ENCODE results near the gene KIR3DL1.
A peak's percentile ranks its signal among the peaks of the same experiment; 100 is the strongest.
"Not testable (repeated sequence)": the region's sequence is repeated elsewhere in the genome, so short reads cannot be mapped to it uniquely, and the experiment has no call there.

The KIR3DL1 gene

GRCh38 chr19:54816251-54816650 is at the start of gene KIR3DL1:
KIR3DL1 (plus strand) TSS chr19:54816468.
- DNase-seq: not testable (repeated sequence)

GRCh38 chr19:54769646-54770045 is 46.6 kb upstream of the KIR3DL1 start, which contains the start of gene KIR2DL1:
KIR2DL1 (plus strand) TSS chr19:54769793; CDS start chr19:54769851, 58 bp downstream.
- not testable (repeated sequence) for DNase-seq

- DNase-seq: not testable (repeated sequence)
These were observed 45.8 kb upstream of the KIR3DL1 start for GRCh38 chr19:54770511-54770910.

GRCh38 chr19:54771018-54771960 is 45.0 kb upstream of the KIR3DL1 start:
- DNase-seq: not testable (repeated sequence)

- not testable (repeated sequence) for DNase-seq
These were observed 43.6 kb upstream of the KIR3DL1 start for GRCh38 chr19:54772666-54773065.

GRCh38 chr19:54775095-54775815 is 41.0 kb upstream of the KIR3DL1 start:
- not testable (repeated sequence) for DNase-seq

GRCh38 chr19:54775830-54776229 is 40.4 kb upstream of the KIR3DL1 start:
- not testable (repeated sequence) for DNase-seq

- DNase-seq: not testable (repeated sequence)
These were observed 38.4 kb upstream of the KIR3DL1 start for GRCh38 chr19:54777851-54778250.

GRCh38 chr19:54778896-54779295 is 37.4 kb upstream of the KIR3DL1 start:
- DNase-seq: not testable (repeated sequence)

GRCh38 chr19:54782916-54783315 is 33.4 kb upstream of the KIR3DL1 start:
- DNase-seq: not testable (repeated sequence)

- DNase-seq: not testable (repeated sequence)
These were observed 30.1 kb upstream of the KIR3DL1 start for GRCh38 chr19:54786091-54786723.

GRCh38 chr19:54788154-54788553 is 28.1 kb upstream of the KIR3DL1 start:
- DNase-seq: not testable (repeated sequence)

GRCh38 chr19:54790711-54791110 is 25.6 kb upstream of the KIR3DL1 start:
- DNase-seq: no peak

- no peak for DNase-seq
These were observed 24.8 kb upstream of the KIR3DL1 start for GRCh38 chr19:54791476-54791875.

- peak; percentile 5 for DNase-seq
These were observed 23.5 kb upstream of the KIR3DL1 start for GRCh38 chr19:54792814-54793213.

GRCh38 chr19:54795758-54796157 is 20.5 kb upstream of the KIR3DL1 start:
- no peak for DNase-seq

GRCh38 chr19:54803410-54803809 is 12.9 kb upstream of the KIR3DL1 start, which contains the start of gene KIR2DL4:
KIR2DL4 (plus strand) TSS chr19:54803610; CDS start chr19:54803652, 42 bp downstream.
- DNase-seq: peak; percentile 8

GRCh38 chr19:54804101-54804500 is 12.2 kb upstream of the KIR3DL1 start:
- no peak for DNase-seq

- no peak for DNase-seq
These were observed 11.7 kb upstream of the KIR3DL1 start for GRCh38 chr19:54804571-54804970.

GRCh38 chr19:54805665-54806515 is 10.4 kb upstream of the KIR3DL1 start:
- no peak for DNase-seq

- no peak for DNase-seq
These were observed 9.8 kb upstream of the KIR3DL1 start for GRCh38 chr19:54806516-54806838.

- not testable (repeated sequence) for DNase-seq
These were observed 1.7 kb upstream of the KIR3DL1 start for GRCh38 chr19:54814571-54814970.

All from CD4-positive, alpha-beta T cell treated with Interleukin-12 subunit alpha and Interleukin-12 subunit beta, for 1 hour (primary cell).